ENCODE measurements around the gene CCNL2.
"Not testable (repeated sequence)": the region's sequence is repeated elsewhere in the genome, so short reads cannot be mapped to it uniquely, and the experiment has no call there.

GRCh38 chr1:1428967-1429366 is 29.8 kb upstream of the CCNL2 start:
- not testable (repeated sequence) for TF ChIP-seq CTCF (IDR thresholded peaks at IDR 0.05 in 4 of 5, conservative IDR thresholded peaks at IDR 0.05 in 1 of 5); POLR2A (IDR thresholded peaks at IDR 0.05)
